Measurements from ENCODE around the gene MACROH2A1. TPM values are rescaled to one million over a fixed set of nuclear protein-coding genes. Genes with fewer than 3 reads are reported as not detected.
A peak's percentile ranks its signal among the peaks of the same experiment; 100 is the strongest.

MACROH2A1 gene
- total and polyA plus RNA-seq, 2 of the 4 experiments (the other 2 are of a cell fraction): 122 to 126 TPM

- TF ChIP-seq ELK1 (IDR thresholded peaks at IDR 0.05; ENCODE audit: borderline replicate concordance, low read depth, low read length) (no peak), POLR2A (IDR thresholded peaks at IDR 0.05; ENCODE audit: low read depth, low read length) (peak; percentile 93), RCOR1 (IDR thresholded peaks at IDR 0.05; ENCODE audit: insufficient replicate concordance, low read length) (no peak), SMC3 (IDR thresholded peaks at IDR 0.05; ENCODE audit: low read depth, low read length) (no peak), CEBPB (IDR thresholded peaks at IDR 0.05; ENCODE audit: low read depth, low read length) (no peak)
Measured at GRCh38 chr5:135398855-135399793, at the start of gene MACROH2A1 (continued).

All from IMR-90 (cell line).